GM23248 (cell line): ENCODE measurements around the gene ATG9A. TPM values are rescaled to one million over a fixed set of nuclear protein-coding genes. Genes with fewer than 3 reads are reported as not detected.
A peak's percentile ranks its signal among the peaks of the same experiment; 100 is the strongest.

Source experiments
- DNase-seq: peaks from one replicate; pipeline ENCODE4 v3.0.0-alpha.2; 2015
- H2AFZ ChIP-seq: fragments of 200-600 bp; sonication (generic); 2 replicates; pipeline ENCODE4 v1.6.1; 2016; ENCODE audit warnings: antibody characterized with exemption
- H3F3A ChIP-seq: fragments of 200-600 bp; sonication (generic); 2 replicates; pipeline ENCODE4 v1.6.1; 2016; ENCODE audit warnings: mild to moderate bottlenecking, antibody characterized with exemption, mixed run types; ENCODE audit not compliant: insufficient read depth
- H3K27ac ChIP-seq: fragments of 200-600 bp; sonication (generic); 2 replicates; pipeline ENCODE4 v1.5.1; 2016; ENCODE audit warnings: mild to moderate bottlenecking
- H3K27me3 ChIP-seq: fragments of 200-600 bp; sonication (generic); replicated peaks from 2 replicates; pipeline ENCODE4 v1.6.1; 2016; ENCODE audit warnings: mild to moderate bottlenecking; ENCODE audit not compliant: insufficient read depth
- H3K36me3 ChIP-seq: fragments of 200-600 bp; sonication (generic); 2 replicates; pipeline ENCODE4 v1.6.1; 2016; ENCODE audit warnings: low read depth, mild to moderate bottlenecking
- H3K4me1 ChIP-seq: fragments of 200-600 bp; sonication (generic); 2 replicates; pipeline ENCODE4 v1.6.1; 2016; ENCODE audit warnings: mild to moderate bottlenecking; ENCODE audit not compliant: insufficient read depth
- H3K4me2 ChIP-seq: fragments of 200-600 bp; sonication (generic); one replicate; pipeline ENCODE4 v1.6.1; 2016; ENCODE audit warnings: mild to moderate bottlenecking; ENCODE audit not compliant: unreplicated experiment
- H3K4me3 ChIP-seq: fragments of 200-600 bp; sonication (generic); 2 replicates; pipeline ENCODE4 v1.5.1; 2016; ENCODE audit warnings: mild to moderate bottlenecking
- H3K79me2 ChIP-seq: fragments of 200-600 bp; sonication (generic); 2 replicates; pipeline ENCODE4 v1.6.1; 2016; ENCODE audit warnings: mild to moderate bottlenecking; ENCODE audit not compliant: insufficient read depth
- H3K9ac ChIP-seq: fragments of 200-600 bp; sonication (generic); 2 replicates; pipeline ENCODE4 v1.6.1; 2016; ENCODE audit warnings: mild to moderate bottlenecking
- H3K9me2 ChIP-seq: fragments of 200-600 bp; sonication (generic); 2 replicates; pipeline ENCODE4 v1.6.1; 2016; ENCODE audit warnings: mixed run types, mild to moderate bottlenecking, moderate library complexity; ENCODE audit not compliant: insufficient read depth
- H3K9me3 ChIP-seq: fragments of 200-600 bp; sonication (generic); one replicate; pipeline ENCODE4 v1.6.1; 2017; ENCODE audit warnings: low read depth
- H4K20me1 ChIP-seq: fragments of 200-600 bp; sonication (generic); 2 replicates; pipeline ENCODE4 v1.6.0; 2016; ENCODE audit not compliant: insufficient read depth
- EZH2 ChIP-seq: fragments of 200-600 bp; sonication (generic); IDR thresholded peaks from 2 replicates; pipeline ENCODE4 v1.6.1; 2018; ENCODE audit warnings: antibody characterized with exemption, mild to moderate bottlenecking; ENCODE audit not compliant: insufficient read depth, poor library complexity, severe bottlenecking
- EZH2phosphoT487 ChIP-seq: fragments of 200-600 bp; sonication (generic); IDR thresholded peaks from 2 replicates; pipeline ENCODE4 v1.6.1; 2018; ENCODE audit warnings: antibody characterized with exemption, moderate library complexity, mild to moderate bottlenecking, low read depth; ENCODE audit not compliant: insufficient read depth
- WGBS, 2 experiments: methylation state at CpG; one replicate each; pipeline ENCODE4 v1.1.6; 2015 to 2017; ENCODE audit warnings: low lambda C conversion rate in 2 of 2, low coverage in 1 of 2; ENCODE audit errors: missing lambda C conversion rate in 2 of 2; 5-methylcytosine and 5-hydroxymethylcytosine counted together
- in situ Hi-C: fragments of 300-500 bp; cut with MboI; formaldehyde crosslinking; loops from 2 replicates; pipeline ENCODE4 v1.15.0; 2020
- polyA plus RNA-seq: library from polyadenylated mRNA; unstranded; fragments of >200 nt; fragmentation: Nextera tagmentation; extraction: Ambion mirVana; gene quantifications from 2 replicates; pipeline ENCODE4 v1.2.1, GENCODE V29; 2016
- total RNA-seq: library from RNA; depleted of rRNA; stranded (reverse); fragments of >200 nt; shearing (Covaris generic); gene quantifications from 2 replicates; pipeline ENCODE4 v1.2.3, GENCODE V29; 2014; rRNA removed

Gene ATG9A
- total RNA-seq: 84.4 and 97.3 TPM in 2 replicates
- 68.5 and 72.6 TPM in 2 replicates for polyA plus RNA-seq

GRCh38 chr2:219229305-219230058, at the start of gene ATG9A, which contains the start of gene ANKZF1:
TSS of gene ATG9A (minus strand) at chr2:219229636. CDS start at chr2:219228024, 1,612 bp downstream.
TSS of gene ANKZF1 (plus strand) at chr2:219229806. CDS start at chr2:219230258, 452 bp downstream.
- H3K27me3 ChIP-seq: no peaks in the 10 kb centered on the region
- DNase-seq: peak; percentile 100
- peak within 1 kb of the TSS; percentile 88 for H3K27ac ChIP-seq
- peak within 1 kb of the TSS; percentile 93 for H3K4me3 ChIP-seq
- 1% methylated on average over 69 to 77 of the region's 80 CpGs for WGBS, 2 experiments
- peak within 1 kb of the TSS; percentile 79 for H2AFZ ChIP-seq
- in situ Hi-C loops: no loop called here
- H3K79me2 ChIP-seq: peaks cover 78% of the 10 kb centered on the region
- H3K9ac ChIP-seq: peak within 1 kb of the TSS; percentile 94
- no peaks in the 10 kb centered on the region for H3K9me2 ChIP-seq
- H3K9me3 ChIP-seq: no peaks in the 10 kb centered on the region
- no peak for TF ChIP-seq EZH2phosphoT487
- no peak for TF ChIP-seq EZH2
- H3K4me1 ChIP-seq: peaks cover 22% of the 10 kb centered on the region
- H3K4me2 ChIP-seq: peak within 1 kb of the TSS; percentile 99
- H4K20me1 ChIP-seq: no peaks in the 10 kb centered on the region
- peaks cover 11% of the 10 kb centered on the region; the same call in 1 of the 2 replicates for H3F3A ChIP-seq
- H3K36me3 ChIP-seq: peaks cover 31% of the 10 kb centered on the region

GRCh38 chr2:219278655-219279150, 49.3 kb upstream of the ATG9A start:
- Histone ChIP-seq H3K9me3 (no peaks in the 10 kb centered on the region), H3K4me3 (peak overlapping the region; percentile 60), H3F3A (peaks cover 22% of the 10 kb centered on the region), H3K4me1 (peaks cover 32% of the 10 kb centered on the region), H3K27me3 (no peaks in the 10 kb centered on the region), H3K9me2 (no peaks in the 10 kb centered on the region), H2AFZ (peak overlapping the region; percentile 68; the same call in 1 of the 2 replicates), H3K4me2 (peak overlapping the region; percentile 83), H3K36me3 (no peaks in the 10 kb centered on the region), H3K27ac (peak overlapping the region; percentile 97), H4K20me1 (no peaks in the 10 kb centered on the region), H3K79me2 (peaks cover 15% of the 10 kb centered on the region; the same call in 1 of the 2 replicates), H3K9ac (peak overlapping the region; percentile 97)
- no peak for TF ChIP-seq EZH2phosphoT487
- WGBS, 2 experiments: 32 to 56% methylated on average over 6 to 9 of the region's 9 CpGs
- in situ Hi-C loops: no loop called here
- DNase-seq: no peak

GRCh38 chr2:219277703-219278654, 48.5 kb upstream of the ATG9A start:
- Histone ChIP-seq H3K9ac (peak overlapping the region; percentile 97), H3K36me3 (no peaks in the 10 kb centered on the region), H3K4me1 (peaks cover 39% of the 10 kb centered on the region), H3K4me3 (no peak overlapping the region), H3F3A (peaks cover 26% of the 10 kb centered on the region), H4K20me1 (no peaks in the 10 kb centered on the region), H3K27ac (peak overlapping the region; percentile 97), H3K27me3 (no peaks in the 10 kb centered on the region), H3K9me2 (no peaks in the 10 kb centered on the region), H3K9me3 (no peaks in the 10 kb centered on the region), H3K79me2 (peaks cover 15% of the 10 kb centered on the region; the same call in 1 of the 2 replicates), H3K4me2 (peak overlapping the region; percentile 83), H2AFZ (peak overlapping the region; percentile 68)
- in situ Hi-C loops: no loop called here
- TF ChIP-seq EZH2phosphoT487 (no peak), EZH2 (no peak)
- peak; percentile 91 for DNase-seq
- WGBS, 2 experiments: 25 to 26% methylated on average over 25 of the region's 25 CpGs

GRCh38 chr2:219274361-219274921, 45.0 kb upstream of the ATG9A start:
- in situ Hi-C loops: no loop called here
- Histone ChIP-seq H3K79me2 (no peaks in the 10 kb centered on the region), H3K27ac (peak overlapping the region; percentile 91), H3K9me3 (no peaks in the 10 kb centered on the region), H3K9me2 (no peaks in the 10 kb centered on the region), H3K4me3 (peak overlapping the region; percentile 36), H3K4me2 (peak overlapping the region; percentile 49), H3K9ac (peak overlapping the region; percentile 66), H4K20me1 (no peaks in the 10 kb centered on the region), H3F3A (peaks cover 26% of the 10 kb centered on the region), H3K36me3 (no peaks in the 10 kb centered on the region), H2AFZ (no peak overlapping the region), H3K4me1 (peaks cover 38% of the 10 kb centered on the region), H3K27me3 (no peaks in the 10 kb centered on the region)
- DNase-seq: peak; percentile 97
- TF ChIP-seq EZH2phosphoT487 (no peak), EZH2 (no peak)
- WGBS, 2 experiments: 19 to 39% methylated on average over 6 of the region's 6 CpGs
